Measurements from ENCODE around the gene FARS2. TPM values are rescaled to one million over a fixed set of nuclear protein-coding genes. Genes with fewer than 3 reads are reported as not detected.

The FARS2 gene
- total and polyA plus RNA-seq, 9 of the 15 experiments (the other 6 are each of a cell fraction or from before 2014, with no cell fraction given) = 16.5 to 62.2 (median 27.0) TPM

GRCh38 chr6:5501837-5502236 is 240.5 kb downstream of the FARS2 start (continued):
- TF ChIP-seq ZFP1 (CRISPR knock-in tag; IDR thresholded peaks at IDR 0.05) = no peak
- no peak for TF ChIP-seq PHF20 (IDR thresholded peaks at IDR 0.05; ENCODE audit: partially characterized antibody)
- 0 out of 2 replicates have a peak, but pooled peaks have one; percentile 6 for TF ChIP-seq CBFA2T2 (conservative IDR thresholded peaks at IDR 0.05)
- no peak for TF ChIP-seq MEIS2 (IDR thresholded peaks at IDR 0.05; ENCODE audit: partially characterized antibody)
- no peak for TF ChIP-seq NFXL1 (CRISPR knock-in tag; IDR thresholded peaks at IDR 0.05)
- TF ChIP-seq PPARD (CRISPR knock-in tag; IDR thresholded peaks at IDR 0.05) = no peak
- TF ChIP-seq CLOCK (CRISPR knock-in tag; IDR thresholded peaks at IDR 0.05; ENCODE audit: borderline replicate concordance) = no peak
- peak; percentile 62 for TF ChIP-seq TFAP4 (CRISPR knock-in tag; IDR thresholded peaks at IDR 0.05; ENCODE audit: borderline replicate concordance)
- no peak for TF ChIP-seq ZEB2 (IDR thresholded peaks at IDR 0.05)
- peak in 1 of 2 experiments; percentile 74; a peak in 1 of 4 replicates for TF ChIP-seq FOXA3 (CRISPR knock-in tag; conservative IDR thresholded peaks at IDR 0.05 in 1 of 2, IDR thresholded peaks at IDR 0.05 in 1 of 2)
- no peak for TF ChIP-seq SMC3 (conservative IDR thresholded peaks at IDR 0.05; ENCODE audit: insufficient read depth, low read depth, low read length)
- no peak for TF ChIP-seq E2F5 (CRISPR knock-in tag; IDR thresholded peaks at IDR 0.05)
